ENCODE measurements around the gene RALA. TPM values are rescaled to one million over a fixed set of nuclear protein-coding genes. Genes with fewer than 3 reads are reported as not detected.

Gene RALA
- total and polyA plus RNA-seq, 2 experiments from 2014 or later, result 43.5 to 231 TPM

GRCh38 chr7:39681887-39682441 lies 58.6 kb downstream of the RALA start:
- H3K27ac Mint-ChIP-seq, result no peak overlapping the region
- no peaks in the 10 kb centered on the region for H3K9me2 ChIP-seq (ENCODE audit: insufficient read depth)
- TF ChIP-seq ETS1 (IDR thresholded peaks at IDR 0.05) (no peak), EZH2 (IDR thresholded peaks at IDR 0.05; ENCODE audit: low read depth, unreplicated experiment) (no peak), CTCF (conservative IDR thresholded peaks at IDR 0.05; ENCODE audit: low read depth in 2 of 2) (no peak), ZNF331 (CRISPR knock-in tag; IDR thresholded peaks at IDR 0.05; ENCODE audit: low read depth) (no peak), ZNF462 (CRISPR knock-in tag; IDR thresholded peaks at IDR 0.05) (no peak), POLR2AphosphoS5 (IDR thresholded peaks at IDR 0.05; ENCODE audit: low read depth) (no peak), REST (IDR thresholded peaks at IDR 0.05; ENCODE audit: unreplicated experiment) (no peak), EZH2phosphoT487 (IDR thresholded peaks at IDR 0.05; ENCODE audit: unreplicated experiment) (no peak), ZNF114 (CRISPR knock-in tag; IDR thresholded peaks at IDR 0.05) (no peak), STAT1 (IDR thresholded peaks at IDR 0.05; ENCODE audit: unreplicated experiment) (no peak), CREB1 (CRISPR knock-in tag; IDR thresholded peaks at IDR 0.05; ENCODE audit: low read depth) (no peak), NANOG (IDR thresholded peaks at IDR 0.05; ENCODE audit: borderline replicate concordance) (no peak), JUNB (IDR thresholded peaks at IDR 0.05; ENCODE audit: unreplicated experiment) (no peak)
- ATAC-seq, result no peak
- H2AFZ ChIP-seq, result no peak overlapping the region
- peaks cover 3% of the 10 kb centered on the region for H3K27me3 Mint-ChIP-seq (ENCODE audit: insufficient read depth, low read depth, poor library complexity)
- H3K36me3 Mint-ChIP-seq (ENCODE audit: low read depth), result peaks cover under 1% of the 10 kb centered on the region
- H3F3A ChIP-seq (replicated peaks; ENCODE audit: low read depth), result no peaks in the 10 kb centered on the region
- no peak for DNase-seq (ENCODE audit: low spot score)
- no peak overlapping the region for H3K27ac ChIP-seq (ENCODE audit: low read depth)
- no peak overlapping the region for H3K4me2 ChIP-seq
- peaks cover 10% of the 10 kb centered on the region; the same call in 1 of the 2 replicates for H4K20me1 ChIP-seq (replicated peaks; ENCODE audit: insufficient read depth)
- peaks cover under 1% of the 10 kb centered on the region for H3K9me3 Mint-ChIP-seq
- H3K4me1 ChIP-seq (ENCODE audit: insufficient read depth), result peaks cover 37% of the 10 kb centered on the region
- H3K4me3 ChIP-seq, result no peak overlapping the region
- H3K4me1 Mint-ChIP-seq, result peaks cover 27% of the 10 kb centered on the region
- H3K36me3 ChIP-seq (ENCODE audit: insufficient read depth), result no peaks in the 10 kb centered on the region
- peaks cover 90% of the 10 kb centered on the region for H3K79me2 ChIP-seq (replicated peaks; ENCODE audit: insufficient read depth)
- H3K4me3 Mint-ChIP-seq, result no peak overlapping the region
- no peaks in the 10 kb centered on the region for H3K27me3 ChIP-seq (ENCODE audit: insufficient read depth)

All from GM23338 (cell line).